GM18520 (cell line): ENCODE data around the gene CELSR1.

Source experiments
- ATAC-seq: cut with Tn5 transposase; IDR thresholded peaks from one replicate; pipeline ENCODE4 v1.9.1; 2021; ENCODE audit not compliant: unreplicated experiment

CELSR1 gene

GRCh38 chr22:46464701-46465344 lies 72.6 kb downstream of the CELSR1 start:
- ATAC-seq = no peak

GRCh38 chr22:46464296-46464695 lies 73.1 kb downstream of the CELSR1 start:
- ATAC-seq = no peak

- ATAC-seq = no peak
These were observed 73.8 kb downstream of the CELSR1 start for GRCh38 chr22:46463435-46464227.

GRCh38 chr22:46462726-46463371 lies 74.6 kb downstream of the CELSR1 start:
- ATAC-seq = no peak

- no peak for ATAC-seq
These were observed 75.7 kb downstream of the CELSR1 start for GRCh38 chr22:46461566-46462180.

GRCh38 chr22:46460857-46461256 lies 76.6 kb downstream of the CELSR1 start:
- ATAC-seq = no peak

- ATAC-seq = no peak
These were observed 77.9 kb downstream of the CELSR1 start for GRCh38 chr22:46459347-46460065.

- ATAC-seq = no peak
These were observed 78.9 kb downstream of the CELSR1 start for GRCh38 chr22:46458525-46458924.

- no peak for ATAC-seq
These were observed 79.6 kb downstream of the CELSR1 start for GRCh38 chr22:46457502-46458488.

- no peak for ATAC-seq
These were observed 80.6 kb downstream of the CELSR1 start for GRCh38 chr22:46456818-46457163.

GRCh38 chr22:46455446-46455845 lies 82.0 kb downstream of the CELSR1 start:
- no peak for ATAC-seq

- ATAC-seq = no peak
These were observed 82.7 kb downstream of the CELSR1 start for GRCh38 chr22:46454504-46455269.

GRCh38 chr22:46453829-46454503 lies 83.5 kb downstream of the CELSR1 start:
- no peak for ATAC-seq

GRCh38 chr22:46453006-46453828 lies 84.2 kb downstream of the CELSR1 start:
- no peak for ATAC-seq

- ATAC-seq = no peak
These were observed 85.0 kb downstream of the CELSR1 start for GRCh38 chr22:46452195-46453005.

GRCh38 chr22:46451741-46452140 lies 85.7 kb downstream of the CELSR1 start:
- no peak for ATAC-seq
